ENCODE data around the gene TMEM31. TPM values are rescaled to one million over a fixed set of nuclear protein-coding genes. Genes with fewer than 3 reads are reported as not detected.
"Not testable (repeated sequence)": the region's sequence is repeated elsewhere in the genome, so short reads cannot be mapped to it uniquely, and the experiment has no call there.

Gene TMEM31
- polyA plus RNA-seq, 1 donor from 2014 or later, result not detected

- Mint-ChIP-seq H3K36me3 (no peaks in the 10 kb centered on the region), H3K4me3 (no peak overlapping the region), H3K27me3 (peaks cover 1% of the 10 kb centered on the region), H3K9me3 (no peaks in the 10 kb centered on the region), H3K27ac (peak overlapping the region in 1 of 3 donors; percentile 82), H3K4me1 (no peaks in the 10 kb centered on the region)
Measured at GRCh38 chrX:103739421-103739820, 28.7 kb downstream of the TMEM31 start.

GRCh38 chrX:103741879-103742278 is 31.2 kb downstream of the TMEM31 start:
- Mint-ChIP-seq H3K4me1 (no peaks in the 10 kb centered on the region), H3K9me3 (no peaks in the 10 kb centered on the region), H3K4me3 (no peak overlapping the region), H3K27ac (no peak overlapping the region), H3K27me3 (no peaks in the 10 kb centered on the region), H3K36me3 (no peaks in the 10 kb centered on the region)

DNA sequence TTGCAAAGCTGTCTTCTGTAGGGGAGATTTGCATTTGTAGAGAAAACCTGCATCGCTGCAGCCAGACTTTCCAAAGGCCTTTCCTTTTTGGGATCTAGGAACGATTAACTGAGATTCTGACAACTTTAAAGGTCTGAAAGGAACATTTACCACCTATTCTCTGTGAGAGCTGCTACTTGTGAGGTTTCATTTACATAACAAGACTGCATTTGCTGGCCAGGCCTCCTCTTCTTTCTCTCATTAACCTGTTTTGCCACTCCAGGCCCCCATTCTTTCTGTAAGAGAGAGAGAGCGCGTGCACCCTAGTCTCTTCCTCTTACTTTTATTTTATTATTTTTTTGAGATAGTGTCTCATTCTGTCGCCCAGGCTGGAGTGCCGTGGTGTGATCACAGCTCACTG is 31.6 kb downstream of the TMEM31 start:
- no peaks in the 10 kb centered on the region for H3K9me3 Mint-ChIP-seq
- no peak overlapping the region for H3K4me3 Mint-ChIP-seq
- H3K27me3 Mint-ChIP-seq, result no peaks in the 10 kb centered on the region
- no peaks in the 10 kb centered on the region for H3K4me1 Mint-ChIP-seq
- no peak overlapping the region for H3K27ac Mint-ChIP-seq
- no peaks in the 10 kb centered on the region for H3K36me3 Mint-ChIP-seq

- Mint-ChIP-seq H3K27me3 (no peaks in the 10 kb centered on the region), H3K4me1 (no peaks in the 10 kb centered on the region), H3K27ac (no peak overlapping the region), H3K9me3 (no peaks in the 10 kb centered on the region), H3K4me3 (no peak overlapping the region), H3K36me3 (no peaks in the 10 kb centered on the region)
Measured at GRCh38 chrX:103747163-103747562, 36.5 kb downstream of the TMEM31 start.

- Mint-ChIP-seq H3K27me3 (peaks cover 4% of the 10 kb centered on the region), H3K27ac (no peak overlapping the region), H3K4me1 (no peaks in the 10 kb centered on the region), H3K4me3 (no peak overlapping the region), H3K36me3 (no peaks in the 10 kb centered on the region), H3K9me3 (peaks cover 0 to 6% (median 0%) of the 10 kb centered on the region in 3 donors)
Measured at GRCh38 chrX:103754401-103754800, 43.7 kb downstream of the TMEM31 start.

- Mint-ChIP-seq H3K4me3 (no peak overlapping the region), H3K27me3 (peaks cover 4% of the 10 kb centered on the region), H3K36me3 (no peaks in the 10 kb centered on the region), H3K27ac (peak overlapping the region in 1 of 3 donors; percentile 1), H3K4me1 (no peaks in the 10 kb centered on the region), H3K9me3 (peaks cover 0 to 6% (median 0%) of the 10 kb centered on the region in 3 donors)
Measured at GRCh38 chrX:103756736-103757135, 46.0 kb downstream of the TMEM31 start.

GRCh38 chrX:103758555-103758954 is 47.8 kb downstream of the TMEM31 start:
- Mint-ChIP-seq H3K4me3 (no peak overlapping the region), H3K27ac (no peak overlapping the region), H3K9me3 (peaks cover 0 to 6% (median 0%) of the 10 kb centered on the region in 3 donors), H3K4me1 (no peaks in the 10 kb centered on the region), H3K36me3 (no peaks in the 10 kb centered on the region), H3K27me3 (peaks cover 4% of the 10 kb centered on the region)

DNA sequence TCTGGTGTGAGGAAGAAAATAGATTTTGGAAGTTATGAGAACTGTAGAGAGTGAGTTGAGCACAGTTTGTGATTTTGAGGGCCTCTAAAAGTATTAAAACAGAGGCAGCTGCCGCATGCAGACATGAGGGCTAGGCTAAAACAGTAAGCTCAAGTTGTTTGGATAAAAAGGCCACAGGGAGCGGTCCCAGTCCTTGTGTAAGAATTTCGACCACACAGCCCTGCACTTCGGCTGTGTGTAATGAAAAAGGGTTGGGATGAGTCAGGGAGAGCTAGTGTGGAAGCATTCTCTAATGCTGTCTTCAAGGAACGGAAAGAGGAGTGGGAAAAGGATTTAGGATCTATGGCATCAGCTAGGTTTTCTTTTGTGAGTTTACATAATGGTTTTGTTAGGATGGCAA is 52.8 kb downstream of the TMEM31 start:
- H3K36me3 Mint-ChIP-seq, H3K27me3 Mint-ChIP-seq, H3K27ac Mint-ChIP-seq, H3K4me1 Mint-ChIP-seq, H3K9me3 Mint-ChIP-seq, H3K4me3 Mint-ChIP-seq: not testable (repeated sequence)

Other genes with a start within 250 kb of the TMEM31 start
- gene RAB40A, start 191.4 kb upstream of the TMEM31 start, polyA plus RNA-seq, result not detected
- 26.0 TPM for gene TCEAL4, start 125.4 kb upstream of the TMEM31 start, polyA plus RNA-seq
- gene TCEAL3, start 102.9 kb upstream of the TMEM31 start, polyA plus RNA-seq, result 8.7 TPM
- 22.3 TPM for gene TCEAL1, start 81.9 kb upstream of the TMEM31 start, polyA plus RNA-seq
- gene MORF4L2, start 24.2 kb upstream of the TMEM31 start, polyA plus RNA-seq, result 60.3 TPM
- not detected for gene PLP1, start 65.9 kb downstream of the TMEM31 start, polyA plus RNA-seq
- 0.39 TPM for gene RAB9B, start 121.3 kb downstream of the TMEM31 start, polyA plus RNA-seq

Data from IgD-negative memory B cell (primary cell).